MCF 10A (cell line): ENCODE results near the gene CD1C. TPM values are rescaled to one million over a fixed set of nuclear protein-coding genes. Genes with fewer than 3 reads are reported as not detected.
"Not testable (repeated sequence)": the region's sequence is repeated elsewhere in the genome, so short reads cannot be mapped to it uniquely, and the experiment has no call there.

ENCODE experiments used
- BruUV-seq: library from RNA; stranded (reverse); fragments of 400-500 nt; replicated peaks from 2 replicates; lab custom pipeline; 2021; lab: Mats Ljungman, UMichigan
- CTCF ChIA-PET: fragments of 300-600 bp; sonication (Branson Sonifier 250); formaldehyde crosslinking; extraction: SDS; loops from one replicate; lab custom pipeline; 2021; ENCODE audit warnings: antibody characterized with exemption, inconsistent platforms; lab: Yijun Ruan, JAX
- POLR2A ChIA-PET: fragments of 300-600, 350-650 bp; sonication (Branson Sonifier 250); formaldehyde crosslinking; extraction: SDS; loops from one replicate; lab custom pipeline; 2020; ENCODE audit warnings: antibody characterized with exemption, inconsistent platforms; lab: Yijun Ruan, JAX
- DNase-seq: peaks from one replicate; pipeline ENCODE4 v3.0.0-alpha.2; 2018; ENCODE audit not compliant: unreplicated experiment
- H3K27ac Mint-ChIP-seq: one replicate; pipeline ENCODE4 v1.8.0; 2022; ENCODE audit warnings: mild to moderate bottlenecking, low read depth, mixed read lengths; ENCODE audit not compliant: unreplicated experiment
- H3K27me3 Mint-ChIP-seq: one replicate; pipeline ENCODE4 v1.8.0; 2022; ENCODE audit warnings: mixed read lengths; ENCODE audit not compliant: insufficient read depth, unreplicated experiment
- H3K36me3 Mint-ChIP-seq: one replicate; pipeline ENCODE4 v1.8.0; 2022; ENCODE audit warnings: mild to moderate bottlenecking, moderate library complexity, mixed read lengths; ENCODE audit not compliant: insufficient read depth, unreplicated experiment
- H3K4me1 Mint-ChIP-seq: one replicate; pipeline ENCODE4 v1.8.0; 2022; ENCODE audit warnings: mixed read lengths; ENCODE audit not compliant: insufficient read depth, unreplicated experiment
- H3K4me3 Mint-ChIP-seq: one replicate; pipeline ENCODE4 v1.8.0; 2022; ENCODE audit warnings: mild to moderate bottlenecking, moderate library complexity, mixed read lengths; ENCODE audit not compliant: unreplicated experiment
- H3K9me3 Mint-ChIP-seq: one replicate; pipeline ENCODE4 v1.8.0; 2022; ENCODE audit warnings: mixed read lengths; ENCODE audit not compliant: unreplicated experiment
- CTCF ChIP-seq: fragments of 200-600 bp; IDR thresholded peaks from one replicate; pipeline ENCODE4 v1.8.0; 2022; ENCODE audit warnings: antibody characterized with exemption, mild to moderate bottlenecking; ENCODE audit not compliant: unreplicated experiment
- intact Hi-C: fragments of 100-400 bp; cut with micrococcal nuclease; formaldehyde crosslinking; loops from 2 replicates; pipeline ENCODE4 v1.14.1; 2022
- total RNA-seq: library from RNA; stranded (reverse); gene quantifications from 2 replicates; pipeline ENCODE4 v1.2.3, GENCODE V29; 2022

CD1C gene
- total RNA-seq, 1 experiment from 2014 or later, result not detected

GRCh38 chr1:158335213-158335532, 45.5 kb downstream of the CD1C start:
- BruUV-seq, result no TSS peak
- no peaks in the 10 kb centered on the region for H3K9me3 Mint-ChIP-seq
- CTCF ChIA-PET, result no interaction called here
- DNase-seq, result no peak
- H3K27ac Mint-ChIP-seq, result no peak overlapping the region
- TF ChIP-seq CTCF, result no peak
- peaks cover 23% of the 10 kb centered on the region for H3K27me3 Mint-ChIP-seq
- intact Hi-C loops, result no loop called here
- POLR2A ChIA-PET, result no interaction called here
- H3K36me3 Mint-ChIP-seq, result no peaks in the 10 kb centered on the region
- no peaks in the 10 kb centered on the region for H3K4me1 Mint-ChIP-seq
- H3K4me3 Mint-ChIP-seq, result no peak overlapping the region

GRCh38 chr1:158336413-158336812, 46.7 kb downstream of the CD1C start:
- H3K4me1 Mint-ChIP-seq, POLR2A ChIA-PET, H3K4me3 Mint-ChIP-seq, H3K36me3 Mint-ChIP-seq, H3K27ac Mint-ChIP-seq, H3K9me3 Mint-ChIP-seq, intact Hi-C loops, BruUV-seq, DNase-seq: not testable (repeated sequence)
- CTCF ChIA-PET, result interaction anchor here (0.9 to 1.3 kb wide), 2 partner anchors 8 to 735 kb away, joined by 3 read pairs; no protein-coding TSS in a partner anchor
- H3K27me3 Mint-ChIP-seq, result peaks cover 23% of the 10 kb centered on the region

Other genes starting within 250 kb of the CD1C start
- 0.19 and 0.22 TPM in 2 replicates for gene CD1D, start 109.0 kb upstream of the CD1C start, total RNA-seq
- not detected in 2 replicates for gene CD1A, start 35.5 kb upstream of the CD1C start, total RNA-seq
- not detected in 2 replicates for gene CD1B, start 41.6 kb downstream of the CD1C start, total RNA-seq
- gene CD1E, start 64.0 kb downstream of the CD1C start, total RNA-seq, result not detected in 2 replicates
- not detected in 2 replicates for gene OR10T2, start 109.5 kb downstream of the CD1C start, total RNA-seq
- gene OR10K2, start 136.3 kb downstream of the CD1C start, total RNA-seq, result not detected in 2 replicates
- gene OR10K1, start 171.9 kb downstream of the CD1C start, total RNA-seq, result not detected in 2 replicates
- not detected in 2 replicates for gene OR10R2, start 182.3 kb downstream of the CD1C start, total RNA-seq